Cardiac muscle cell (in vitro differentiated cells and primary cell): Measurements from ENCODE around the gene PBX2. TPM values are rescaled to one million over a fixed set of nuclear protein-coding genes. Genes with fewer than 3 reads are reported as not detected.

Experiments used
- DNase-seq, 2 donors: peaks; one replicate each; pipeline versions ENCODE4 v3.0.0 to v3.0.0-alpha.2; 2010 to 2017; ENCODE audit warnings: low read depth in 1 of 2, low spot score in 1 of 2
- H3K27ac ChIP-seq: fragments of 200-600 bp; sonication (generic); 2 replicates; pipeline ENCODE4 v1.5.1; 2016
- H3K27me3 ChIP-seq: fragments of 200-600 bp; sonication (generic); 2 replicates; pipeline ENCODE4 v1.6.0; 2016; ENCODE audit warnings: control low read depth
- H3K36me3 ChIP-seq: fragments of 200-600 bp; sonication (generic); 2 replicates; pipeline ENCODE4 v1.5.1; 2016; ENCODE audit warnings: control low read depth
- H3K4me1 ChIP-seq: fragments of 200-600 bp; sonication (generic); 2 replicates; pipeline ENCODE4 v1.8.1; 2017; ENCODE audit warnings: low read depth, mild to moderate bottlenecking, mixed run types
- H3K4me3 ChIP-seq: fragments of 200-600 bp; sonication (generic); 2 replicates; pipeline ENCODE4 v1.5.1; 2016; ENCODE audit warnings: mild to moderate bottlenecking
- H3K9me3 ChIP-seq: fragments of 200-600 bp; sonication (generic); 2 replicates; pipeline ENCODE4 v1.5.1; 2017; ENCODE audit warnings: low read depth, mild to moderate bottlenecking, control low read depth
- polyA plus RNA-seq: library from polyadenylated mRNA; unstranded; fragments of >200 nt; fragmentation: Nextera tagmentation; extraction: Ambion mirVana; gene quantifications from 2 replicates; pipeline ENCODE4 v1.2.1, GENCODE V29; 2016
- total RNA-seq: library from RNA; depleted of rRNA; stranded (reverse); fragments of >200 nt; gene quantifications from 2 replicates; pipeline ENCODE4 v1.2.3, GENCODE V29; 2016
- TF ChIP-seq, protein P1 (sequence below): IDR thresholded peaks from 2 replicates; pipeline ENCODE4 v1.5.1; 2012; ENCODE audit warnings: low read depth, mild to moderate bottlenecking, low read length

The PBX2 gene
- total and polyA plus RNA-seq, 2 experiments from 2014 or later = 17.3 to 124 TPM

GRCh38 chr6:32174416-32174815 is 15.6 kb downstream of the PBX2 start:
- H3K4me1 ChIP-seq = peaks cover 20% of the 10 kb centered on the region
- H3K27ac ChIP-seq = no peak overlapping the region
- TF ChIP-seq, protein P1, sequence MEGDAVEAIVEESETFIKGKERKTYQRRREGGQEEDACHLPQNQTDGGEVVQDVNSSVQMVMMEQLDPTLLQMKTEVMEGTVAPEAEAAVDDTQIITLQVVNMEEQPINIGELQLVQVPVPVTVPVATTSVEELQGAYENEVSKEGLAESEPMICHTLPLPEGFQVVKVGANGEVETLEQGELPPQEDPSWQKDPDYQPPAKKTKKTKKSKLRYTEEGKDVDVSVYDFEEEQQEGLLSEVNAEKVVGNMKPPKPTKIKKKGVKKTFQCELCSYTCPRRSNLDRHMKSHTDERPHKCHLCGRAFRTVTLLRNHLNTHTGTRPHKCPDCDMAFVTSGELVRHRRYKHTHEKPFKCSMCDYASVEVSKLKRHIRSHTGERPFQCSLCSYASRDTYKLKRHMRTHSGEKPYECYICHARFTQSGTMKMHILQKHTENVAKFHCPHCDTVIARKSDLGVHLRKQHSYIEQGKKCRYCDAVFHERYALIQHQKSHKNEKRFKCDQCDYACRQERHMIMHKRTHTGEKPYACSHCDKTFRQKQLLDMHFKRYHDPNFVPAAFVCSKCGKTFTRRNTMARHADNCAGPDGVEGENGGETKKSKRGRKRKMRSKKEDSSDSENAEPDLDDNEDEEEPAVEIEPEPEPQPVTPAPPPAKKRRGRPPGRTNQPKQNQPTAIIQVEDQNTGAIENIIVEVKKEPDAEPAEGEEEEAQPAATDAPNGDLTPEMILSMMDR = no peak
- H3K9me3 ChIP-seq = no peaks in the 10 kb centered on the region
- peaks cover 5% of the 10 kb centered on the region for H3K36me3 ChIP-seq
- no peak for DNase-seq
- H3K4me3 ChIP-seq = no peak overlapping the region
- no peaks in the 10 kb centered on the region for H3K27me3 ChIP-seq

GRCh38 chr6:32173051-32173727 is 16.8 kb downstream of the PBX2 start:
- Histone ChIP-seq H3K4me3 (no peak overlapping the region), H3K4me1 (peaks cover 23% of the 10 kb centered on the region), H3K27me3 (no peaks in the 10 kb centered on the region), H3K36me3 (peaks cover 5% of the 10 kb centered on the region), H3K9me3 (no peaks in the 10 kb centered on the region), H3K27ac (no peak overlapping the region)
- TF ChIP-seq, protein P1 = no peak
- no peak for DNase-seq

DNA sequence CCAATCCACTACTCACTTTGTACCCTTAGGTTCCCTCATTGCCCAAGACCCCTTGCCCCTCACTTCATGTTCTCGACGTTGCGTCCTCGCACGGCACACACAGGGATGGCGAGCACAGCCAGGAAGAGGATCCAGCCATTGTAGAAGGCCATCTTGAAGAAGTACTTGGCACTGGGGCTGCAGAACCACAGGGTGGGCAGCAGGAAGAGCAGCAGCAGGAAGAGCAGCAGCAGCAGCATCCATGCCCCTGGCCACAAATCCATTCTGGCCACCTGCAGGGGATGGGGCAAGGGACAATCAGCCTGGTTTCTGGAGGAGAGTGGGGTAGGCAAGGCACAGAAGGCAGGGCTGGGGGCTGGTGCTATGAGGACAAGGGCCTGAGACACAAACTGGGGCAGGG is 18.8 kb downstream of the PBX2 start:
- no peak overlapping the region for H3K4me3 ChIP-seq
- H3K27me3 ChIP-seq = no peaks in the 10 kb centered on the region
- TF ChIP-seq, protein P1 = no peak
- peaks cover 33% of the 10 kb centered on the region for H3K4me1 ChIP-seq
- peaks cover 5% of the 10 kb centered on the region for H3K36me3 ChIP-seq
- H3K27ac ChIP-seq = no peak overlapping the region
- DNase-seq = no peak
- H3K9me3 ChIP-seq = no peaks in the 10 kb centered on the region

- H3K4me3 ChIP-seq = no peak overlapping the region
- TF ChIP-seq, protein P1 = no peak
- no peaks in the 10 kb centered on the region for H3K27me3 ChIP-seq
- no peak for DNase-seq
- peaks cover 5% of the 10 kb centered on the region for H3K36me3 ChIP-seq
- peaks cover 33% of the 10 kb centered on the region for H3K4me1 ChIP-seq
- H3K9me3 ChIP-seq = no peaks in the 10 kb centered on the region
- H3K27ac ChIP-seq = peak overlapping the region; percentile 95
These were observed 19.7 kb downstream of the PBX2 start for GRCh38 chr6:32170294-32170693.

- peaks cover 5% of the 10 kb centered on the region for H3K36me3 ChIP-seq
- TF ChIP-seq, protein P1 = no peak
- H3K4me1 ChIP-seq = peaks cover 26% of the 10 kb centered on the region
- H3K4me3 ChIP-seq = no peak overlapping the region
- H3K27me3 ChIP-seq = no peaks in the 10 kb centered on the region
- peak overlapping the region; percentile 95 for H3K27ac ChIP-seq
- peak in 1 of 2 donors; percentile 47 for DNase-seq
- H3K9me3 ChIP-seq = no peaks in the 10 kb centered on the region
These were observed 21.0 kb downstream of the PBX2 start for GRCh38 chr6:32168807-32169591.
